ENCODE results near the gene ERICH3.

The ERICH3 gene

GRCh38 chr1:74650561-74650960 is 23.0 kb downstream of the ERICH3 start:
- no peak overlapping the region for H3K4me3 ChIP-seq (ENCODE audit: low read depth, low read length)
- no peak for TF ChIP-seq CTCF (conservative IDR thresholded peaks at IDR 0.05; ENCODE audit: low read depth, low read length)
- DNase-seq (ENCODE audit: low read depth), result peak; percentile 40

DNA sequence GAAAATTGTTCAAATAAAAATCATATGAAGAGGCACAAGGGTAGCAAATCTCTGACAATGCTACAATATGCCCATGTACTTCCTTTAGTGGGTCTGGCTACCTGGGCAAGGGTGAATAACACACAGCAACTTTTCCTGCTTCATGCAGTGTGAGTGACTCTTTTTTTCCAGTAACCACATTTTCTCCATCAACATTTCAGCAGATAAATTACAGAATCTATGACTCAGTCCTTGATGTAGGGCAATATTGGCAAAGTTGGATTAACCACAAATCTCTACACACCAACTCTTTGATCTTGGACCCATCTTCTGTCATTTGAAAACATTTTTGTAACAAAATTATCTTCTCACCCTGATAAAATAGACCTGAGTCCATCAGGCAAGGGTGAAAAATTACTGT is 31.7 kb downstream of the ERICH3 start:
- TF ChIP-seq CTCF (conservative IDR thresholded peaks at IDR 0.05; ENCODE audit: low read depth, low read length), result no peak
- no peak for DNase-seq (ENCODE audit: low read depth)
- no peak overlapping the region for H3K4me3 ChIP-seq (ENCODE audit: low read depth, low read length)

GRCh38 chr1:74641161-74641560 is 32.4 kb downstream of the ERICH3 start:
- no peak for DNase-seq (ENCODE audit: low read depth)
- no peak for TF ChIP-seq CTCF (conservative IDR thresholded peaks at IDR 0.05; ENCODE audit: low read depth, low read length)
- no peak overlapping the region for H3K4me3 ChIP-seq (ENCODE audit: low read depth, low read length)

DNA sequence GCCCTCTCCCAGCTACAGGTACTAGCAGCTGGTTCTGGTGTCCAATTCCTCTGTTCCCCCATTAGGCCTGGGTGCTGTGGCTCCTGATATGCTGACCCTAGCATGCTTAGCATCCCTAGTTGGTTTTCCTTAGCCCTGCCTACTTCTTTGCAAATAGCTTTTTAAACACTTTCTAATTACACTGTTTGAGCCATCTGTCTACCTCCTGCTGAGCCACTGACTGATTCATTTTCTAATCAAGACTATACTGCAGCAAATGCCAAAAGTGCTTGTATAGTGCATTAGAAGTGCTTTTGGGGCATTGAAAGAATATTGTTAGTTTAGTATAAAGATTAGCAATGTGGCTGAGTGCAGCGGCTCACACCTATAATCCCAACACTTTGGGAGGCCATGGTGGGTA is 36.3 kb downstream of the ERICH3 start:
- no peak for TF ChIP-seq CTCF (conservative IDR thresholded peaks at IDR 0.05; ENCODE audit: low read depth, low read length)
- H3K4me3 ChIP-seq (ENCODE audit: low read depth, low read length), result no peak overlapping the region
- DNase-seq (ENCODE audit: low read depth), result no peak

DNA sequence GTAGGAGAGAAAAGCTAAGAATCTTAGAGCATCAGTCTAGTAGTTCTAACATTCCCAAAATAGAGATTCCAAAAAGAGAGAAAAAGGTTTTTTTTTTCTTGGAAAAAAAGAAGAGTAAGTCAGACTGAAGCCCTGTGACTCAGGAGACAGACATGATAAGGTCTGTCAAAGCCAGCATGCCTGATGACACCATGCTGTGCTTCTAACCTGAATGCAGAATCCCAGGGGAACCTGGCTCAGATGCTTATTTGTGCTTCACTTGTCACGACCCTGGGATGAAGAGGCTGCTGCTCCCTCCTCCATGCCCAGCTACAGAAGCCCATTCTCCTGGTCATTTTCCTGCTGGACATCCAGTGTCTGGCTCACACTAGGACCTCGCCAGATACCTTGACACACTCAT is 44.3 kb downstream of the ERICH3 start:
- TF ChIP-seq CTCF (conservative IDR thresholded peaks at IDR 0.05; ENCODE audit: low read depth, low read length), result no peak
- DNase-seq (ENCODE audit: low read depth), result no peak

DNA sequence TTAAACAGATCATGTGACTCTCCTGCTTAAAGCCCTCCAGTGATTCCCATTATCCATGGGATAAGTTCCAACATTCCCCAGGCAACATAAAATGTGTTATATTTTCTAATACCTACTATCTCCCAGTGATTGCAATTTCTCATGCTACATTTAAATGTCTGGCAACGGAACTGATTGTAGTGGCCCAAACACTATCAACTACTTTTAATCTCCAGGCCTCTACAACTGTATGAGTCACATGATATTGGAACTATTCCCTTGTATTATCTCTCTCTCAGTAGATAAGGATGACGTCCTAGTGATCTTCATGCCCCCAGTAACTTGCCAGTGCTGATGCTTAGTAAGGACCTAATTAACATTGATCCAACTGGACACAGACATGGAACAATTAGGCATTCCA is 49.9 kb downstream of the ERICH3 start:
- no peak for TF ChIP-seq CTCF (conservative IDR thresholded peaks at IDR 0.05; ENCODE audit: low read depth, low read length)
- no peak for DNase-seq (ENCODE audit: low read depth)
- H3K4me3 ChIP-seq (ENCODE audit: low read depth, low read length), result no peak overlapping the region

More for the DNA sequence above, 44.3 kb downstream of the ERICH3 start:
- H3K4me3 ChIP-seq (ENCODE audit: low read depth, low read length), result no peak overlapping the region

DNA sequence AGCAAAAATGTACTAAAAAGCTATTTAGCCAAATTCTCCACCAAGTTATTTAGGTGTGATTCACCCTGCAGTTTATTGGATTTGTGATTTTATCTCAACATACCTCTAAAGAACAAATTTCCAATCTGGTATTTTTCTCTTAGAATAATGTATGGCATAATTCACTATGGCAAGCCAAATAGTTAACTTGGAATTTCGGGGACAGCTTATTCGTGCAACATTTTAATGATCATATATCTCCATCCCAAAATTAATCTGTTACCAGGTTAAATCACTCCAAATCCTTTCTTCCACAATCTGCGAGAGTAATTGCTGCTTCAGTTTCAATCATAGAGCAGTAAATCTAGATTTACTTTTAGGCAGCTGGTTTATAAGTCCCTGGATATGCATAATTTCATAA is 53.4 kb downstream of the ERICH3 start:
- no peak overlapping the region for H3K4me3 ChIP-seq (ENCODE audit: low read depth, low read length)
- no peak for TF ChIP-seq CTCF (conservative IDR thresholded peaks at IDR 0.05; ENCODE audit: low read depth, low read length)
- no peak for DNase-seq (ENCODE audit: low read depth)

Data from choroid plexus epithelial cell (primary cell).